ENCODE results near the gene TRIM56.

DNA sequence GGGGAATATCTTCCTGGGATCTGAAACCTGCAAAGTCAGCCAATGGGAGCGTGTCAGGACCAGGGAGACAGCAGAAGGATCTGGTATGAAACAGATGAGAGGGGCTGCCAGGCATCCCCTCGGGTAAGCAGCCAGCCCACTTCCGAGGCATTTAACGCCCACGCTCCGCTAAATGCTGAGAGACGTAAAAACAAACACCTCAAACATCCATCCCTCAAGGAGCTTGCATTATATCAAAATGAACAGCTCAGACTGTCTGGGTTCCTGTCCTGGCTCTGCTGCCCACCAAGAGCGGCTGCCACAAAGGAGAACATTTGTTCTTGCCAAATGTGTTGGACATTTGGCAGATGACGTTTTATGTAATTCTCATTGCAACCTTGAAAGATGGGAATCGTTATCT, 34.6 kb downstream of the TRIM56 start:
- TF ChIP-seq, protein P1, sequence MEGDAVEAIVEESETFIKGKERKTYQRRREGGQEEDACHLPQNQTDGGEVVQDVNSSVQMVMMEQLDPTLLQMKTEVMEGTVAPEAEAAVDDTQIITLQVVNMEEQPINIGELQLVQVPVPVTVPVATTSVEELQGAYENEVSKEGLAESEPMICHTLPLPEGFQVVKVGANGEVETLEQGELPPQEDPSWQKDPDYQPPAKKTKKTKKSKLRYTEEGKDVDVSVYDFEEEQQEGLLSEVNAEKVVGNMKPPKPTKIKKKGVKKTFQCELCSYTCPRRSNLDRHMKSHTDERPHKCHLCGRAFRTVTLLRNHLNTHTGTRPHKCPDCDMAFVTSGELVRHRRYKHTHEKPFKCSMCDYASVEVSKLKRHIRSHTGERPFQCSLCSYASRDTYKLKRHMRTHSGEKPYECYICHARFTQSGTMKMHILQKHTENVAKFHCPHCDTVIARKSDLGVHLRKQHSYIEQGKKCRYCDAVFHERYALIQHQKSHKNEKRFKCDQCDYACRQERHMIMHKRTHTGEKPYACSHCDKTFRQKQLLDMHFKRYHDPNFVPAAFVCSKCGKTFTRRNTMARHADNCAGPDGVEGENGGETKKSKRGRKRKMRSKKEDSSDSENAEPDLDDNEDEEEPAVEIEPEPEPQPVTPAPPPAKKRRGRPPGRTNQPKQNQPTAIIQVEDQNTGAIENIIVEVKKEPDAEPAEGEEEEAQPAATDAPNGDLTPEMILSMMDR (IDR thresholded peaks at IDR 0.05), result no peak
- no peak for TF ChIP-seq POLR2A (IDR thresholded peaks at IDR 0.05)
